ENCODE measurements around the gene MIPEP.
A peak's percentile ranks its signal among the peaks of the same experiment; 100 is the strongest.

Gene MIPEP

DNA sequence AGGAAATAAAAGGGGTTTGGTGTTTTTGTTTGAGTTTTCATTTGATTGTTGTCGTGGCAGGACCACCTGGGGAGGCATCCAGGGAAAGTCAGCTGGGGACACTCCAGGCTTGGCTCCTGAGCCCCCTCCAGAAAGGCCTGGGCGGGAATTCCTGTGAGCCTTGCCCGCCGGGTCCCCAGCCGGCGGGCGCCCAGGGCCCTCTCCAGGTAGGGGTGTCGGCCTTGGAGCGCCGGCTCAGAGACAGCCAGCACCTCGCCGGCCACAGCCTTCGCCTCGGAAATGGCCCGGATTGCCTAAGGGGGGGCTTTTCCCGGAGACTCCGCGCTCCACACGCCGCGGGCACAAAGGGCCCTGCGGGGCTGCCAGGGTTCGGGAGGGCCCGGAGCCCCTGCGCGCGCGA lies 194.0 kb downstream of the MIPEP start:
- Histone ChIP-seq H3K9ac (ENCODE audit: low read length) (no peak overlapping the region), H3K4me2 (ENCODE audit: low read length) (peak overlapping the region; percentile 53; the same call in 1 of the 2 replicates), H3K27me3 (ENCODE audit: insufficient read depth, low read length) (no peaks in the 10 kb centered on the region), H3K79me2 (ENCODE audit: insufficient read depth, low read length) (no peaks in the 10 kb centered on the region), H3K27ac (ENCODE audit: low read depth, low read length, poor library complexity, severe bottlenecking) (no peak overlapping the region), H3K9me3 (ENCODE audit: low read length) (no peaks in the 10 kb centered on the region), H3K4me3 (ENCODE audit: low read depth, low read length, poor library complexity, severe bottlenecking) (no peak overlapping the region), H3F3A (ENCODE audit: insufficient read depth, low read length) (no peaks in the 10 kb centered on the region), H3K9me2 (ENCODE audit: low read depth, low read length) (no peaks in the 10 kb centered on the region), H4K20me1 (ENCODE audit: insufficient read depth, low read length) (no peaks in the 10 kb centered on the region), H3K4me1 (ENCODE audit: insufficient read depth, low read length, severe bottlenecking) (peaks cover 6% of the 10 kb centered on the region), H2AFZ (ENCODE audit: low read length) (no peak overlapping the region), H3K36me3 (ENCODE audit: insufficient read depth, low read length) (no peaks in the 10 kb centered on the region)
- TF ChIP-seq, protein P1, sequence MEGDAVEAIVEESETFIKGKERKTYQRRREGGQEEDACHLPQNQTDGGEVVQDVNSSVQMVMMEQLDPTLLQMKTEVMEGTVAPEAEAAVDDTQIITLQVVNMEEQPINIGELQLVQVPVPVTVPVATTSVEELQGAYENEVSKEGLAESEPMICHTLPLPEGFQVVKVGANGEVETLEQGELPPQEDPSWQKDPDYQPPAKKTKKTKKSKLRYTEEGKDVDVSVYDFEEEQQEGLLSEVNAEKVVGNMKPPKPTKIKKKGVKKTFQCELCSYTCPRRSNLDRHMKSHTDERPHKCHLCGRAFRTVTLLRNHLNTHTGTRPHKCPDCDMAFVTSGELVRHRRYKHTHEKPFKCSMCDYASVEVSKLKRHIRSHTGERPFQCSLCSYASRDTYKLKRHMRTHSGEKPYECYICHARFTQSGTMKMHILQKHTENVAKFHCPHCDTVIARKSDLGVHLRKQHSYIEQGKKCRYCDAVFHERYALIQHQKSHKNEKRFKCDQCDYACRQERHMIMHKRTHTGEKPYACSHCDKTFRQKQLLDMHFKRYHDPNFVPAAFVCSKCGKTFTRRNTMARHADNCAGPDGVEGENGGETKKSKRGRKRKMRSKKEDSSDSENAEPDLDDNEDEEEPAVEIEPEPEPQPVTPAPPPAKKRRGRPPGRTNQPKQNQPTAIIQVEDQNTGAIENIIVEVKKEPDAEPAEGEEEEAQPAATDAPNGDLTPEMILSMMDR (IDR thresholded peaks at IDR 0.05; ENCODE audit: low read length): no peak
- TF ChIP-seq EZH2 (IDR thresholded peaks at IDR 0.05; ENCODE audit: borderline replicate concordance, low read length): no peak

DNA sequence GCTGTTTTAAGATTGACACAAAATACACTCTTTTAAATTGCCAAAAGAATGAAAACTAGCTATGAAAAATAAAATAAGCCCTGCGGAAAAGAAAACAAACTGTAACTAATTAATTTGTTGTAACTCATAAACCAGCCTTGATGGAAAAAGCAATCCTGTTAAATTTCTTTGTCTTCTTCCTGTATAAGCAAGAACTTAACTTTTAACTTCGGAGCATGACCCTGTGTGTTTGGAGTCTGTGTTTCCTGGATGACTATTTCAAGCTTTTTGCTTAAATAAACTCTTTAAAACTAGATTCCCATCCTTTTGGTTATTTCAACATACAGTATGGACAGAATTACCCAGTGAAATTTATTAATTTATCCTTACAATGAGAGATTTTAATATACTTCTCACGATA lies 196.4 kb downstream of the MIPEP start:
- Histone ChIP-seq H3K4me1 (ENCODE audit: insufficient read depth, low read length, severe bottlenecking) (peaks cover 6% of the 10 kb centered on the region), H3K4me2 (ENCODE audit: low read length) (no peak overlapping the region), H3K27ac (ENCODE audit: low read depth, low read length, poor library complexity, severe bottlenecking) (no peak overlapping the region), H2AFZ (ENCODE audit: low read length) (no peak overlapping the region), H3K4me3 (ENCODE audit: low read depth, low read length, poor library complexity, severe bottlenecking) (no peak overlapping the region), H3K79me2 (ENCODE audit: insufficient read depth, low read length) (no peaks in the 10 kb centered on the region), H3K9ac (ENCODE audit: low read length) (no peak overlapping the region), H3K27me3 (ENCODE audit: insufficient read depth, low read length) (no peaks in the 10 kb centered on the region), H3K36me3 (ENCODE audit: insufficient read depth, low read length) (no peaks in the 10 kb centered on the region), H3K9me3 (ENCODE audit: low read length) (no peaks in the 10 kb centered on the region), H3F3A (ENCODE audit: insufficient read depth, low read length) (no peaks in the 10 kb centered on the region), H3K9me2 (ENCODE audit: low read depth, low read length) (no peaks in the 10 kb centered on the region), H4K20me1 (ENCODE audit: insufficient read depth, low read length) (no peaks in the 10 kb centered on the region)
- no peak for TF ChIP-seq EZH2 (IDR thresholded peaks at IDR 0.05; ENCODE audit: borderline replicate concordance, low read length)
- TF ChIP-seq, protein P1 (IDR thresholded peaks at IDR 0.05; ENCODE audit: low read length): no peak

DNA sequence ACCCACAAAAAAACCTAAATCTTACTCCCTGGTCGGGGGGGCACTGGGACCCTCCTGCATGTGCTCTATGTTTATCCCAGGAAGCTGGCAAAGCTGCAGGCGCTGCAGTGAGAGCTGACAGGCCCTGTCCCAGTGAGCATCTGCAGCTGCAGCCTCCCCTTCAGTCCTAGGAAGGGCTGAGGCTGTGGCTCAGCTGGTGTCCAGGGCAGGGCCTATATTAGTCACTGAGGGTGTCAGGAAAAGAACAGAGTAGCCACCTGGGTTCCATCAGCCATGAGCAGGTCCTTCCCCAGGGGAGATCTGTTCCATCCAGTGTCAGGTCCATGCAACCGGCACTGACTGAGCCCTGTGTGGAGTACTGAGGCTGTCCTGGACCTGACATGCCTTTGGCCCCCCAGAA lies 198.5 kb downstream of the MIPEP start:
- no peak overlapping the region for H3K9ac ChIP-seq (ENCODE audit: low read length)
- H3K4me1 ChIP-seq (ENCODE audit: insufficient read depth, low read length, severe bottlenecking): peaks cover under 1% of the 10 kb centered on the region
- no peak overlapping the region for H2AFZ ChIP-seq (ENCODE audit: low read length)
- no peak overlapping the region for H3K27ac ChIP-seq (ENCODE audit: low read depth, low read length, poor library complexity, severe bottlenecking)
- no peaks in the 10 kb centered on the region for H3K79me2 ChIP-seq (ENCODE audit: insufficient read depth, low read length)
- no peaks in the 10 kb centered on the region for H4K20me1 ChIP-seq (ENCODE audit: insufficient read depth, low read length)
- no peaks in the 10 kb centered on the region for H3K9me2 ChIP-seq (ENCODE audit: low read depth, low read length)
- no peaks in the 10 kb centered on the region for H3K36me3 ChIP-seq (ENCODE audit: insufficient read depth, low read length)
- TF ChIP-seq, protein P1 (IDR thresholded peaks at IDR 0.05; ENCODE audit: low read length): no peak
- TF ChIP-seq EZH2 (IDR thresholded peaks at IDR 0.05; ENCODE audit: borderline replicate concordance, low read length): no peak
- H3K27me3 ChIP-seq (ENCODE audit: insufficient read depth, low read length): no peaks in the 10 kb centered on the region
- no peaks in the 10 kb centered on the region for H3F3A ChIP-seq (ENCODE audit: insufficient read depth, low read length)
- no peaks in the 10 kb centered on the region for H3K9me3 ChIP-seq (ENCODE audit: low read length)
- no peak overlapping the region for H3K4me3 ChIP-seq (ENCODE audit: low read depth, low read length, poor library complexity, severe bottlenecking)
- no peak overlapping the region for H3K4me2 ChIP-seq (ENCODE audit: low read length)

All from OCI-LY1 (cell line).